Stimulated activated CD8-positive, alpha-beta memory T cell treated with anti-CD3 and anti-CD28 coated beads, Interleukin-12 subunit alpha, Interleukin-12 subunit beta, amount 100 ng/mL, for 1 hour (primary cell): ENCODE data around the gene CBFA2T3.

Experiments
- DNase-seq: peaks from one replicate; pipeline ENCODE4 v3.0.0-alpha.2; 2020; ENCODE audit warnings: low read depth

The CBFA2T3 gene

DNA sequence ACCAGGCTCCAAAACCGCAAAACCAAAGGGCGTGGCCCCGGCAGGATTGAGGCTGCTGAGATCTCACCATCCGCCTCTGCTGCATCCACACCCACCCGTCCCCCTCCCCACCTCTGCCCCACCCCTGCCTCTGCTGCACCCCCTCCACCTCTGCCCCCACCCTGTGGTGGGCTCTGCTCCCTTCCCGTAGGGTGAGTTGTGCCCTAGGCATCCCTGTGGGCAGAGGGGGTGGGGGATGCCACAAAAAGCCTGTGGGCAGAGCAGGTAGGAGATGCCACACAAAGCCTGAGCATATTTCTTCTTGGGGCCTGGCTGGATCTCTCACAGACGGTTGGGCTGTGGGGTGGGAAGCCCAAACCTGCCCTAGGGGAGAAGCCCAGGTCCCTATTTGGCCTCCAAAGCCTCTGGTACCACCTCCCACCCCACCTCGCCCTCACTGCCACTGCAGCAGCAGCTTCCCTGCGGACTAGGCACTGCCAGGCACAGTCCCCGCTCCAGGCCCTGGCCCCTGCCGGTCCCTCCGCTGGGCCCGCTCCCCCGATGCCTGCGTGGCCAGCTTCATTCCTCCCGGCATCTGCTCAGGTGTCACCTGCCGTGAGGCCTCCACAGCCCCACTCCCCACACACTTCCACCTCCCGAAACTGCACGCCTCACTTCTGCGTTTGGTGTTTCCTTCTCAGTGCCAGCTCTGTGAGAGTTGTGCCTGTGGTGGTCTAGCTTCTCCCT lies 99.3 kb downstream of the CBFA2T3 start:
- no peak for DNase-seq

DNA sequence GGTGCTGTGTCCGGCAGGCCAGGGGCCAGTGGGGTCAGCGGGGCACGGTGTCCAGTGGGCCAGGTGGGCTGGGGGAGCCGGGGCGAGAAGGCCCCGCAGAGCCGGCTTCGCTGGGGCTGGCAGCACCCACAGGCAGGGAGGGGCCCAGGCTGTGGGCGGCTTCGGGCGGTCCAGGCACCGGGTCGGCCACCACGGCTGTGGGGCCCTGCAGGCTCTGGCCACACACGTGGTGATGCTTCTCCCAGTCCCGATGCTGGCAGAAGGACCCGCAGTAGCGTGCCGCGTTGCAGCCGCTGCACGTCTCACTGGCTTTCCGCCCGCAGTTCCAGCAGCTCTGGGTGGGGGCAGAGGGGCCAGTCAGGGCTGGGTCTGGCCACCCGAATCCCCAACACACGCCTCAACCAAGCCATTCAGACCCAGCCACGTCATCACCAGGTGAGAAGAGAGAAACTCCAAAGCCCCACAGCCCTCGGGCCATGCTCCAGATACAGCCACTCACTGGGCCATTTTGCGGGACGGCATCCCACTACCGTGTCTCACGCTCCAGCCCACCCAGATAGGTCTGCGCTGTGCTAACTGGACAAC lies 100.0 kb downstream of the CBFA2T3 start:
- no peak for DNase-seq

DNA sequence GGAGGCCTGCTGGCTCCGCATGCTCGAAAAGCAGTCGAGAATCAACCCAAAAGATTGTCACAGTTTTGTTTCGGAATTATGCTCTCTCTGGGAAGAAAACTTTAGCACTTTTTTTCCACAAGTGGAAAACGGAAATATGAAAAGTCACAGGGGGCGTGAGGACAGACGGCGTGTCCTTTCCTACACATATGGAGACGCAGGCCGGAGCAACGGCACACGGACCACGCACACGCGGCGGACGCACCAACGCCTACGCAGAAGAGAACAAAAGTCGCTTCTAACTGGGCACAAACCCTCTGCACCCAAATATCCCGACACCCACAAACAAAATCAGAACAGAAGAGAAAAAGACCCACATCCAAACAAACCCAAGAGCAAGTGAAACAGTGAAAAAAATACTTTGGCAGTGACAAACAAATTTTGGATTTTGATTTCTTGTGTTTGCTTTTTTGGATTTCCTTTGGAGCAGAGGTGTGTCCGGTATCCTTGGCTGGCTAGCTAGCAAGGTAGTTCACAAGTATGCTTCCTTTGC lies 101.2 kb downstream of the CBFA2T3 start:
- DNase-seq, result no peak

DNA sequence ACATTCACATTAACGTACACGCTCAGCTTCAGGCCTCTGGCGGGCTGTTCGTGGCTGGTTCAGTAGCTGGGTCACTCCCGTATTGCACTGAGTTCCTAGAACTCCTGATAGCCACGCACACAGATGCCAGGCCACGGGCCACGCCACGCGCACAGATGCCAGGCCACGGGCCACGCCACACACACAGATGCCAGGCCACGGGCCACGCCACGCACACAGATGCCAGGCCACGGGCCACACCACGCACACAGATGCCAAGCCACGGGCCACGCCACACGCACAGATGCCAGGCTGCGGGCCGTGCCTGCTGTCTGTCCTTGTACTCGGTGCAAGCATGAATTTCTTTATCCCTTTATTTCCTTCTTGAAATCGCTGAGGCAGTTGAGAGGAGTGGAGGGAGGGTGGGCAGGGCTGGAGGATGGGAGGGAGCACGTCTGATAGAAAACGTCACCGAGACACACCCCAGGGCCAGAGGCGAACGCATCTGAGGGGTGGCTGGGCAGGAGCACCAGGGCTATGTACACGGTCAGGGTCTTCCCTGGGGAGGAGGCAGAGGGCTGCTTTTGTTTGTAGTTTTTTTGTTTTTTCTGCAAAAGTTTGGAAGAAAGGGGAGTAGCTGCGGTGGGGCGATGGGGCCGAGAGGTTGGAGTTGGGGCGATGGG lies 101.9 kb downstream of the CBFA2T3 start:
- DNase-seq, result no peak

DNA sequence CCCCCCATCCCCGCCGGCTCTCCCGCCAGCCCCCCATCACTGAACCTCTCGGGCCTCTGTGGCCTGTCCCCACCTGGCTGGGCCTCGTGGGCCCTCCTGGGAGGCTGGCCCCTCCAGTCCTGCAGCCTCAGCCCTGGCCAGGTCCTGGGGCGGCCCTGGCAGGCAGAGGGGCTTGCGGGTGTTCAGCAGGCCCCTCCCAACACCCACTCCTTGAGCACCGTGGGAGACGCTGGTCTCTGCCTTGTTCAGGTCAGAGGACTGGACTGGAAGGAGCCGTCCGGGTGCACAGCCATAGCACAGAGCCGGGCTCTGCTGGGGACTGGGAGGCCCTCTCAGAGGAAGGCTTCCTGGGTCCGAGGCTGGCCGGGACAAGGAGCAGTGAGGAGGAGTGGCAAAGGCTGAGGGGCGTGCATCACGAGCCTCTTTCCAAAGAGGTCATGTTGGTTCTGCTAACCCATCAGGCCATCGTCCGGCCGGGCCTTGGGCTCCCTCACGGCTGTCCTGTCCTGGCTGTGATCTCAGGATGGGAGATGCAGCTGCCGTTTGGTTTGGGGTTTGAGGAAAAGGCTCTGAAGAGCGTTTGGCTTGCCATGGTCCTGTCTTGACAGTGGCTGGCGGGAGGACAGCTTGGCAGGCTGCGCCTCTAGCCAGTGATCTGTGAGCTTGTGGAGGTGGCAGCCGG lies 104.2 kb downstream of the CBFA2T3 start:
- DNase-seq, result no peak

DNA sequence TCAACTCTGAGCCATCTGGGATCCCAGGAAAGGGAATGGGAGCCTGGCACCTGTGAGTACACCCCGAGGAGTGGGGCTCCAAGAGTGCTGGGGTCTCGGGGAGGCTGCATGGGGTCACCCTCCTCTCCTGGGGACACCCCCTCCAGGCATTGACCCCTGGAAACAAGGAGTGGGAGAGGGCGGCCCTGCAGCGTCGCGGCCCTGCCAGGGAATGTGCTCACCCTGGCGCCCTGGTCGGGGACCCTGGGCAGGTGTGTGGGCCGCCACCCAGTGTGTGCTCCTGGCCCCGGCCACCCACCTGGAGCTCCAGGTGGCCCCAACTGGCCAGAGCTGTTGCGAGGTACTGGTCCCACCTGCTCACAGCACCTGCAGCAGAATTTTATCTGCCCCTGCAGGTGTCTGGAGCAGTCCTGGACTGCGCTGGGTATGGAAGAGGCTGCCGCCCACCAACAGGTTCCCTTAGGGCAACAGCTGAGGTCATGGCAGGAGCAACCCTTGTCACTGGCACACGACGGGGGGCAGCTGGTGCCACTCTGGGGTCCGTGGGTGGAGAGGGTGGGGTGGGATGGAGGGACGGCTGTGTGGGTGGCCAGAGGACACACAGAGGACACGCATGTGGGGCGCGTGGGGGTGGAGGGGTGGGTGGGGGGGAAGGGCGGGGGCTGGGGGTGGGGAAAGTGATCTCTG lies 105.1 kb downstream of the CBFA2T3 start:
- no peak for DNase-seq

DNA sequence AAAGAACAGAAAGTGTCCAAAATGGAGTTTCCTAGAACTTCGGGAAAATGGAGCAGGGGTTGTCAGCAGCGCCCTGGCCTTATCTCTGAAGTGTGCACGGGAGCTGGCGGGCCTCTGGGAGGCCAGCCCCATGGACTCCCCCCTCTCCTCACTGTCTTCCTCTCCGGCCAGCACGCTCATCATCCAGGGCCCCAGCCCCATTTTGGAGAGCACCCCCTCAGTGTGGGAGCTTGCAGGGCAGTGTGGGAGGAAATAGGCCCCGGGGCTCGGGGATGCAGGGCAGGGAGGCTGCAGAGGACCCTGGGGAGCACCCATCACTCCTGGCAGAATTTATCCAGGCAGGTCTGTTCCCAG lies 105.7 kb downstream of the CBFA2T3 start:
- DNase-seq, result no peak

DNA sequence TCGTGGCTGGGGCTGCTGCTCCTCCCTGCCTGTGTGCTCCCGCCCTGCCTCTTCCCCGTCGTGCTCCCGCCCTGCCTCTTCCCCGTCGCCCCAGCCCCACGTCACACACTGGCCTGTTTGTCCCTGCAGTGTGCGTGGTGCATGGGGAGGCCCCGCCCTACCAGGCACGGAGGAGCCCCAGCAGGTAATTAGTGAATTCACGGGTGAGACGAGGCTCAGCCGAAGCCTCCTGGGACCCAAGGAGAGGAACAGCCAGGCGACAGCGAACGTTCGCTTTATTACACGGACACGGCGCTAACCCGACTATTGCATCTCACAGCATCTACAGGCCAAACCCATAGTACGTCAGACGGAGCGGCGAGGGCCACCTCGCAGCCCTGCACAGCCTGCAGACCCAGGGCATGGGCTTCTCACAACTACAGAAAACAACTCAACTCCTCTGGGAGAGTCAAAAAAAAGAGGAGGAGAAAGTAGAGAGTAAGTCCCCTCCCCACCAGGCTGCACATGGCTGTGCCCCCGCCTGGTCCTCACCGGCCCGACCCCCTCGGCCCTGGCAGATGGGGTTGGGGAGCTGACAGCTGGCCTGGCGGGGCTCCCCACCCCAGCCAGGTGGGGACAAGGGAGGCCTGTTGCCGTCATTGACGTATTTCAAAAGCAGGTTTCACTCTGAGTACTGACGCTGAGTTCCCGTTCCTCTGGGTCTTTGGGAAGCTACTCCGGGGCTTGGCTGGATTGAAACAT lies 106.2 kb downstream of the CBFA2T3 start:
- DNase-seq, result no peak

DNA sequence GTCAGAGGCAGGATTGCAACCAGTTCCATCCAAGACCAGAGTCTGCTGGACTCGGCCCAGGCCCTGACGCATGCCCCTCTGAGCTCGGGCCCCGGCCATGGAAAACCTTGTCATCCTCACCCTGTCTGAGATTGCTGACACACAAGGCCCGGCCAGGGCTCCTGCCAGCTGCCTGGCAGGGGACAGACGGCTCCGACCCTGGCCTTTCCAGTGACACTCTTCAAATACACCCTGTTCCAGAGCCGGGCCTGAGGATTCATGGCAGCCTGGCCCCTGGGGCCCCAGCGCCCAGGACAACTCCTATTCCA lies 107.4 kb downstream of the CBFA2T3 start:
- no peak for DNase-seq

DNA sequence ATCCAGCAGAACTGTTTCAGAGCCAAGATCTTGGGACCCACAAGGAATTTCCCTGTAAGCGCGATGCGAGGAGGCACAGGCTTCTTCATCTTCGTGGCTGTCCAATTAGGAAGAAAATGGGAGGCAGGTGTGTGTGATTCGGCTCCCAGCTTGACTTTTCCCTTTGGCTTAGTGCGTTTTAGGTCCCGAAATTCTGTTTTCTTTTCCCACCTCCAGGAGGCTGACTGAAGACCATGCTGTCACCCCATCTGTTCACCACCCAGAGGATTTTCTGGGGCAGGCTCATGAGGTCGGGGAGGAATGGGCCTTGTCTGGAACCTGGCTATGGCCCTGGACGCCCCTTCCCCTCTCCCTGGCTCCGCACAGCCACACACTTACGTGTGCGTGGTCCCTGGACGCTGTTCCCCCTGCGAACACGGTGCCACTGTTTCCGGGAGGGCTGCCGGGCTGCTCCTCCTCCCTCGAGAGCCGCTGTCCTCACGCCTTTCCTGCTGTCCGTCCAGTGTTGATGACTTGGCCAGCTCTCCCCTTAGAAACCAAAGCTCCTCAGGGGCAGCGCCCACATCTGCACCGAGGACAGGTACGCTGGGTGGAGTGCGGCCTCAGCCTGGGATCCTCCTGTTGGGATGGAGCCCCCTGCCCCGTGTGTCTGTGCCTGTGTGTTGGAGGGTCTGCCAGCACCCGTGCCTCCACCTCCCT lies 107.9 kb downstream of the CBFA2T3 start:
- no peak for DNase-seq

DNA sequence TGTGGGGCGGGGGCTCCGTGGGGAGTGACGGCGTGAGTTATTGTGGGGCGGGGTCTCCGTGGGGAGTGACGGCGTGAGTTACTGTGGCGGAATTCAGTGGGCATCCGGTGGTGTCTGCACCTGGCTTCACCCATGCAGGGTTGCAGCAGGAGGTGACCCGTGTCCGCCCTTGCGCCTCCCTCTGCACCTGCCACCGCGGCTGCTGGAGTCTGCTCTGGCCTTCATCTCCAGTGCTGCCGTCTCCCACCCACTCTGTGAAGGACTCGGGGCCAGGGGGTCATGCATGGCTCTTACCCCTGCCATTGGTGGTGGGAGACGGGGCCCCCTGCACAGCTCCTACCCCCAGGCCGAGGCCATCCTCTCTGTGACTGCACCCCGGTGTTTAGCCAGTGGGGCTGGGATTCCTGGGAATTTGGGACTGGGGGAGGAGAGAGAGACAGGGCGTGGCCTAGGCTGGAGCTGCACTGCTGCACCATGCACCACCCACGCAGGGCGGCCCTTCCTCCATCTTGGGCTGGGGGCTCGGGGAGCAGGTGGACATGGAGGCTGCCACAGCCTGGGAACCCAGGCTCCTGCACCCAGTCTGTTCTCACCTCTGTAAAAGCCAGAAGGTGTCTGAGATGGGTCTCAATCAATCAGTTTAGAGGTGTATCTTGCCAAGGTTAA lies 109.3 kb downstream of the CBFA2T3 start:
- DNase-seq, result no peak

DNA sequence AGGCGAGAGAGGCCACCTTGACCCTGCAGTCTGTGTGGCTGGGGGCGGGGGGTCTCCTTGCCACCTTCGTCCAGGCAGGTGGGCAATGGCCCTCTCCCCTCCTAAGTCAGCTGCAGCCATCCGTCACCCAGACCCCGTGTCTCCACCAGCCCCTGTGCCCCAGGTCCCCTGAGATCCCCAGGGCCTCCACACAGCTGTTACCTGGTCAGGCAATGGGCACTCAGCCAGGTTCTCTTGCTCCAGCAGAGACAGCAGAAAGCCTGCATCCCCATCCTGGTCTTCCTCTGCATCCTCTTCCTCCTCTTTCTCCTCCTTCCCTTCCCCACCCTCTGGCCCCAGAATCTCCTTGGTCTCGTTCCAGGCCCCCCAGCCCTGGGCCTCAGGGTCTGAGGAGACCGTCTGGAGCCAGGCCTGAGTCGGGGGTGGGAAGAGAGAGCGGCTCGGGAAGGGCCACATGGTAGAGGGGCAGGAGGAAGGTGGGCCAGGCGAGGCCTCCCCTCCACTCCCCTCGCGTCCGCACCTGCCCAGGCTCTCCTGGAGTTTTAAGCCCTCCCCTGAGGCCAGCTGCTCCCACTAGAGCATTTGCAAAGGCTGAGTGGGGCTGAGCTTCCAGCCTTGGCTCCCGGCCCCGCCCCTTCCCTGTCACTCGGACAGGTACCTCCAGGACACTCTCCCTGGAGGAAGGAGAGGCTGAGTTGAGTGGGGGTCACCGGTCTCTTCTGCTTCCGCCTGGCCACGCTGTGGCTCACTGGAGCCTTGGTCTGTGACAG lies 110.7 kb downstream of the CBFA2T3 start, which contains the start of gene PABPN1L:
PABPN1L (minus strand) TSS at position 510 of the 770 bp plus-strand sequence; CDS start at position 456, 54 bp downstream.
- no peak for DNase-seq

DNA sequence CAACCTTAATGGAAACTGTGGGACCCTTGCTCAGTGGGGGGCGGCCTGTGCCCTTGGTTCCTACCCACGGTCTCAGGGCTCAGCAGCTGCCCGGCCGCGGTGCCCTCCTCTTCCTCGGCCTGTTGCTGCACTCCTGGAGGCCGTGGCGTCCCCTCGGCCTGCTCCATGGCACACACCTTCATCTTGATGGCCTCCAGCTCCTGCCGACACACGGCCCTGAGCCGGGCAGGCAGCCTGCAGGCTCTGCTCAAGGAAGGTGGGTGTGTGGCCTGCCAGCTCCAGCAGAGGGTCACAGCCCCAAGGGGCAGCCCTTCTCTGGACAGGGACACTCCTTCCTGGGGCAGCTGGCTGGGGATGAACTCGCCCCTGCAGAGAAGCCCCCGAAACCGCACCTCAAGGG lies 111.3 kb downstream of the CBFA2T3 start:
- DNase-seq, result no peak

DNA sequence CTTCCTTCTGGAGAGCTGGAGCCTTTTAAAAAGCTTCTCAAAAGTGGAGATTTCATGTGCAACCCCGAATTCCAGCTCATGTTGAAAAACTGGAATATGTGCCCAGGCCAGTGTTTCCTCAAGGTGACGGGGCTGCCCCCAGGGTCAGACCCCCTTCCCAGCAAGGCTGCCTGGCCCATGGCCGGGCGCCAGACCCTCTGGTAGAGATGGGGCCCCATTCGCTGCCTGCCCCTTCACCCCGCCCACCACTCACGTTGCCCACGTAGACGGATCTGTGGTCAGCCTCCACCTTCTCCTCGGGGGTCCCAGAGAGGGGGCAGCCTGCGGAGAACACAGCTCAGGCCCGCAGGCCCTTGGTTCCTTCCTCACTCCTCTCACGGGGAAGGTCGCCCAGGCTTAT lies 111.7 kb downstream of the CBFA2T3 start:
- DNase-seq, result no peak

DNA sequence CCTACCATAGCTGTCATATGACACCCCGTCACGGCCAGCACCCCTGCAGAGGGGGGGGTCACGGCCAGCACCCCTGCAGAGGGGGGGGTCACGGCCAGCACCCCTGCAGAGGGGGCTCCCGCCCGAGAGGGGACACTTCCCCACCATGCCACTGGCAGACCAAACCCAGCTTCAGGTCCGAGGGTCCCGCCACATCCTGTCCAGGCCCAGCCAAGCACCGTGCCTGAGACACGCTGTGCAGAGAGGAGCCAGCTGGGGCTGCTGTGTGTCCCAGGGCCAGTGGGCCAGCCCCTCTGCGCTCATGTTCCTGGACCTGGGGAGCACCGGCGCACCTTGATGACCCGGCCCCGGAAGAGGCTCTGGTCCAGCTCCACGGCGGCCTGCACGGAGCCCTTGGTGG lies 112.5 kb downstream of the CBFA2T3 start:
- no peak for DNase-seq

DNA sequence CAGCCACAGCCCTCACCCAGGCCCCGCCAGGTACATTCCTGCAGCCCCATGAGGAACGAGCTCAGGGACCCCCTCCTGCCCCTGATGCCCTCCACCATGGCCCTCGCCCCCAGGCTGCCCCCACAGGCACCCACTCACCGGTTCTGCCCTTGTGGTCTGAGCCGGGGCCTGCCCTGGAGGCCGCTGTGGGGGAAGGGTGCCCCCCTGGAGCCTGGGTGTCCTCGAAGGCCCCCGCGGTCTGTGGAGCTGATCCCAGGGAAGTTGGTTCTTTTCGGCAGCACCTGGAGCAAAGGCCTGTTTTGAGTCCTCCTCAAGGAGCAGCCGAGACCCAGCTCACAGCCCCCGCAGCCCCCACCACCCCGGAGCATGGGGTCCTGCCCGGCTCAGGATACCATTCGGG lies 112.9 kb downstream of the CBFA2T3 start:
- DNase-seq, result no peak

DNA sequence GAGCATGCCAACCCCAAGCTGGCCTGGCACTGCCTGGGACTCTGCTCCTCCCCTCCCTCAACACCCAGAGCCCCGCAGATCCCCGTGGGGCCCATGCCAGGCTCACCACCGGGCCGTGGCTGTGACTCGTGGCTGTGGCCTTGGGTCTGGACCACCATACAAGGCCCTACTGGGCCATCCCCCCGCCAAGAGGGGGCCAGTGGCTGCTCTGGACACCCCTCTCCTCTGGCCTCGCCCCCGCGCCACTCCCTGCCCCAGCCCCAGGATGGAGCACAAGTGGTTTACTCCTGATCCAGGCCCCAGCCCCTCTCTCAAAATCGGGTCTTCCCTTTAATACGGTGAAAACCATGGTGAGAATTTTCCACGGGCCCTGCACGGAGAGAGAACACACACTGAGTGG lies 113.6 kb downstream of the CBFA2T3 start:
- DNase-seq, result no peak

DNA sequence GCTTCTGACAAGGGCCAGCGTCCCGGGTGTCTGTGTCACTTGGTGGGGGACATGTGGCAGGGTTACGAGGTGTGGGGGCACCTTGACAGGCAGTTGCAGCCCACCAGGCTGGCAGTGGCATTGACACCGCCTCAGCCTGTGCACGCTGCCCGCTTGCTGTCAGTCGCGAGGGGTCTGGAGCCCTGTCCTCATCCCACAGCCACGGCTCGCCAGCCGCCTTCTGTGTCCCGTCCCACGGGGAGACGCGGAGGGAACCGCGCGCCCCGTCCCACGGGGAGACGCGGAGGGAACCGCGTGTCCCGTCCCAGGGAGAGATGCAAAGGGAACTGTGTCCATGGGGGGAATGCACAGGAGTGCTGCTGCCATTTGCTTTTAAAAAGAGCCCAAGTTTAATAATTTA lies 114.0 kb downstream of the CBFA2T3 start:
- DNase-seq, result no peak

DNA sequence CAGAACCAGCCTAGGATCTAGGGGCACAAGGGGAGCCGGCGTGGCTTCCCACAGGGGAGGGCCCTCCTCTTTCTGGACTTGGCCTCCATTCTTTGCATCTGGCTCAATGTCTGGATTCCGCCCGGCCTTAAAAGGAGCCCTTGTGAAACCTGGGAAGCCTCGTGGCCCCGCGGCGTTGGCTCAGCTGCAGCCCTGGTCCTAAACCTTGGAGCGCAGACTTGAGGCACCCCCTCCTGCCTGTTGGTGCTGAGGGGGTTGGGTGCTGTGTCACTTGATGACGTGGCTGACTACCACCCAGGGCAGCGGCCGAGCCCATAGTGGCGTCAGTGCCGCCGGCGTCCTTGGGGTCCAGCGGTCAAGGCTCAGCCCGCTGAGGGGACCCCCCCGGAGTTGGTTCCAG lies 115.6 kb downstream of the CBFA2T3 start:
- no peak for DNase-seq
